ENCODE results near the gene CCDC124. TPM values are rescaled to one million over a fixed set of nuclear protein-coding genes. Genes with fewer than 3 reads are reported as not detected.

Gene CCDC124
- total and polyA plus RNA-seq, 4 donors: 15.8 to 59.3 (median 32.1) TPM

GRCh38 chr19:17926044-17926443 lies 6.8 kb upstream of the CCDC124 start:
- no peak for DNase-seq (ENCODE audit: low spot score)
- Histone ChIP-seq H3K27me3 (ENCODE audit: control insufficient read depth in 4 of 4, insufficient read depth in 4 of 4, low read length in 3 of 4) (no peaks in the 10 kb centered on the region), H3K9ac (ENCODE audit: low read depth in 1 of 2, low read length in 2 of 2) (no peak overlapping the region), H3K4me3 (ENCODE audit: low read depth in 1 of 3, low read length in 3 of 3) (no peak overlapping the region), H3K27ac (ENCODE audit: low read depth in 1 of 2, low read length in 2 of 2) (no peak overlapping the region), H3K36me3 (ENCODE audit: control insufficient read depth in 4 of 4, insufficient read depth in 3 of 4, low read depth in 1 of 4, low read length in 3 of 4) (no peaks in the 10 kb centered on the region), H3K9me3 (ENCODE audit: control insufficient read depth in 4 of 4, low read length in 3 of 4) (no peaks in the 10 kb centered on the region), H3K4me1 (ENCODE audit: control insufficient read depth in 4 of 4, insufficient read depth in 4 of 4, low read length in 3 of 4) (no peaks in the 10 kb centered on the region)
- TF ChIP-seq RXRA (IDR thresholded peaks at IDR 0.05): no peak
- TF ChIP-seq FOXA1 (IDR thresholded peaks at IDR 0.05): no peak
- no peak for TF ChIP-seq HNF4A (conservative IDR thresholded peaks at IDR 0.05)
- no peak for TF ChIP-seq GABPA (IDR thresholded peaks at IDR 0.05 in 1 of 2, conservative IDR thresholded peaks at IDR 0.05 in 1 of 2)
- TF ChIP-seq NR2F2 (IDR thresholded peaks at IDR 0.05): no peak
- TF ChIP-seq SP1 (IDR thresholded peaks at IDR 0.05): no peak
- TF ChIP-seq HNF4G (IDR thresholded peaks at IDR 0.05): no peak
- no peak for TF ChIP-seq ATF3 (IDR thresholded peaks at IDR 0.05)
- TF ChIP-seq ZBTB33 (IDR thresholded peaks at IDR 0.05): no peak
- no peak for TF ChIP-seq CTCF (IDR thresholded peaks at IDR 0.05; ENCODE audit: low read depth, low read length, missing input control)
- TF ChIP-seq JUND (IDR thresholded peaks at IDR 0.05): no peak
- TF ChIP-seq FOXA2 (IDR thresholded peaks at IDR 0.05): no peak
- no peak for TF ChIP-seq RAD21 (IDR thresholded peaks at IDR 0.05)
- 68% methylated on average over 4 of the region's 4 CpGs for WGBS

GRCh38 chr19:17929056-17929455 lies 3.8 kb upstream of the CCDC124 start:
- Histone ChIP-seq H3K9me3 (ENCODE audit: control insufficient read depth in 4 of 4, low read length in 3 of 4) (no peaks in the 10 kb centered on the region), H3K36me3 (ENCODE audit: control insufficient read depth in 4 of 4, insufficient read depth in 3 of 4, low read depth in 1 of 4, low read length in 3 of 4) (no peaks in the 10 kb centered on the region), H3K4me1 (ENCODE audit: control insufficient read depth in 4 of 4, insufficient read depth in 4 of 4, low read length in 3 of 4) (peaks cover 4 to 14% (median 10%) of the 10 kb centered on the region in 4 donors), H3K9ac (ENCODE audit: low read depth in 1 of 2, low read length in 2 of 2) (no peak overlapping the region), H3K27ac (ENCODE audit: low read depth in 1 of 2, low read length in 2 of 2) (no peak overlapping the region), H3K27me3 (ENCODE audit: control insufficient read depth in 4 of 4, insufficient read depth in 4 of 4, low read length in 3 of 4) (no peaks in the 10 kb centered on the region), H3K4me3 (ENCODE audit: low read depth in 1 of 3, low read length in 3 of 3) (no peak overlapping the region)
- no peak for DNase-seq (ENCODE audit: low spot score)
- TF ChIP-seq NR2F2 (IDR thresholded peaks at IDR 0.05): no peak
- TF ChIP-seq CTCF (IDR thresholded peaks at IDR 0.05; ENCODE audit: low read depth, low read length, missing input control): no peak
- no peak for TF ChIP-seq EGR1 (IDR thresholded peaks at IDR 0.05; ENCODE audit: low read depth in 2 of 2)
- no peak for TF ChIP-seq GABPA (IDR thresholded peaks at IDR 0.05 in 1 of 2, conservative IDR thresholded peaks at IDR 0.05 in 1 of 2)
- TF ChIP-seq HNF4G (IDR thresholded peaks at IDR 0.05): no peak
- no peak for TF ChIP-seq JUND (IDR thresholded peaks at IDR 0.05)
- TF ChIP-seq HNF4A (conservative IDR thresholded peaks at IDR 0.05): no peak
- no peak for TF ChIP-seq FOXA1 (IDR thresholded peaks at IDR 0.05)
- no peak for TF ChIP-seq ATF3 (IDR thresholded peaks at IDR 0.05)
- TF ChIP-seq RAD21 (IDR thresholded peaks at IDR 0.05): no peak
- TF ChIP-seq ZBTB33 (IDR thresholded peaks at IDR 0.05): no peak
- TF ChIP-seq RXRA (IDR thresholded peaks at IDR 0.05): no peak
- no peak for TF ChIP-seq SP1 (IDR thresholded peaks at IDR 0.05)
- no peak for TF ChIP-seq MAX (IDR thresholded peaks at IDR 0.05)
- no peak for TF ChIP-seq REST (IDR thresholded peaks at IDR 0.05)
- TF ChIP-seq YY1 (IDR thresholded peaks at IDR 0.05): no peak
- no peak for TF ChIP-seq FOXA2 (IDR thresholded peaks at IDR 0.05)
- TF ChIP-seq TAF1 (conservative IDR thresholded peaks at IDR 0.05): no peak
- 58% methylated on average over 4 of the region's 4 CpGs for WGBS

Measured in liver (tissue), 9 donors.